ENCODE results near the gene CFAP126.
"Not testable (repeated sequence)": the region's sequence is repeated elsewhere in the genome, so short reads cannot be mapped to it uniquely, and the experiment has no call there.

CFAP126 gene, protein sequence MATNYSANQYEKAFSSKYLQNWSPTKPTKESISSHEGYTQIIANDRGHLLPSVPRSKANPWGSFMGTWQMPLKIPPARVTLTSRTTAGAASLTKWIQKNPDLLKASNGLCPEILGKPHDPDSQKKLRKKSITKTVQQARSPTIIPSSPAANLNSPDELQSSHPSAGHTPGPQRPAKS

DNA sequence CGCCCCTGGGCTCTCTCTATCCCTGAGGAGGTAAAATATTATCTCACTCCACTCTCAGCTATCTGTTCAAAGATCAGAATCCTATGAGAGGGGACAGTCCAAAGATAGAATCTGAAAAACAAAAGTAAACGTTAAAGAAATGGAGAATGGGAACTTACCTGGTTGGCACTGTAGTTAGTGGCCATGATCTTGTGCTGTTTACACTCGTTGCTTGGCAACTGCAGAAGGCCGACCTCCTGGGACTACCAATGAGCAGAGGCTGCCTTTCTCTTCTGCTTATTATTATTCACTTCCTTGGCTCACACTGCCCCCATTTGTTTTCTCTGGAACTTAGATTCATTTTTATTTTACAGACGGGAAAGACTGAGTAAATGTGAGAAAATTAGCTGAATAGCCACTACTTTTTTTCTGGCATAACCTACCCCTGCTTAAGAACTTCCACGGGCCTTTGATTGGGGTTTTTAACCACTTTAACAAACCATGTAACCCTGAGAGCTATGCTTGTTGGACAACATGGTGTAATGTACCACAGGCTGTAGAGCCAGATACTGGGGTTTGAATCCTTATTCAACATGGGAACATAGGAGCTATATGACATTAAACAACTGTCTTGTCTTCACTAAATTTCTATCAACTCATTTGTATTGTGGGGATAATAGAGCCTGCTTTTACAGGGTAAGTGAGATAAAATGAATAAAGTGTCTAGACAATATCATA, at the start of gene CFAP126:
CFAP126 (minus strand) TSS at position 193 of the 717 bp plus-strand sequence; CDS start at position 185, 8 bp downstream.
- peak in 1 of 2 experiments; percentile 2 for DNase-seq (ENCODE audit: low read depth in 2 of 2)

DNA sequence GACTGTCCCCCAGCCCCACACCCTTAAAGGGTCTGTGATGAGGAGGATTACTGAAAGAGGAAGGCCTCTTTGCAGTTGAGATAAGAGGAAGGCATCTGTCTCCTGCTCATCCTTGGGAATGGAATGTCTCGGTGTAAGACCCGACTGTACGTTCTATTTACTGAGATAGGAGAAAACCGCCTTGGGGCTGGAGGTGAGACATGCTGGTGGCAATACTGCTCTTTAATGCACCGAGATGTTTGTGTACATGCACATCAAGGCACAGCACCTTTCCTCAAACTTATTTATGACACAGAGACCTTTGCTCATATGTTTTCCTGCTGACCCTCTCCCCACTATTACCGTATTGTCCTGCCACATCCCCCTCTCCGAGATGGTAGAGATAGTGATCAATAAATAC, 45.4 kb upstream of the CFAP126 start:
- DNase-seq (ENCODE audit: low read depth in 2 of 2): not testable (repeated sequence)

DNA sequence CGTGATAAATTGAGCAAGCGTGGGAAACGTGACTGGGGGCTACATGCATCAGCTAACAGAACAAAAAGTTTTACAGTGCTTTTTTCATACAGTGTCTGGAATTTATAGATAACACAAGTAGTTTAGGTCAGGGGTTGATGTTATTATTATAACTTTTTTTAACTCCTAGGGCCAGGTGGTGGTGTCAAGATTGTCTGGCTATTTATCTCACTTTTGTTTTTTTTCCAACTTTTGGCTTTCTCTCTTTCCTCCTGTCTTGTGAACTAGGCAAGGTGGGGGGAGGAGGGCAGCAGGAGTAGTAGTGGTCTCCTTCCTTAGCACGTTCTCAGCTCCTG, 42.9 kb upstream of the CFAP126 start:
- DNase-seq (ENCODE audit: low read depth in 2 of 2): not testable (repeated sequence)

DNA sequence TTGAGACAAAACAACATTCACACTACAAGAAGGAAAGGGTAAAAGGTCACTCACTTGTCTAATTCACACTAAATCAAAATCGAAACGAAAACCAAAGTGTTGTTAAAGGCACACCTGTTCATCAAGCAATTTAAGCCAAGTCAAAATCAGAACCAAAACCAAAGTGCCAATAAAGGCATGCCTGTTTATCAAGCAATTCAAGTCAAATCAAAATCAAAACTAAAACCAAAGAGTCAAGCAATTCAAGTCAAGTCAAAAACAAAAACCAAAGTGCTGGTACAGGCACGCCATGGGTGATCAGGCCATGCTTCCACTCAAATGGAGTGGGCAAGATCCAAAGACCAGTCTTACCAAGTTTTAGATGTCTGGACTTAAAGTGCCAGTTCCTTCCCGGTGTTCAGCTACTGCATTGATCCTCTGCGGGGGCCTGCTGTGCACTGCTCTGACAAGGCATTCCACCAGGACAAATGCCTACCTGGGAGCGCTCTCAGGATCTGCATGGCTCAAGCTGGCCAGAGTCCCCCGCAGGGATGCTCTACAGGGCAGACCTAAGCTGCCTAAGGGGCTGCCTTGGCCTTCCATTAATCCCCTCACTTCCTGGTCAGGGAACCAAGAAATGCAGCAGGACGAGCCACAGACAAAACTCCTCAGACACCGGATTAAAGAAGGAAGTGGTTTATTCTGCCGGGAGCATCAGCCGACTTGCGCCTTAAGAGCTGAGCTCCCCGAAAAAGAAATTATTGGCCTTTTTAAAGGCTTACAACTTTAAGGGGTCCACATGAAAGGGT, 42.4 kb upstream of the CFAP126 start:
- DNase-seq (ENCODE audit: low read depth in 2 of 2): not testable (repeated sequence)

DNA sequence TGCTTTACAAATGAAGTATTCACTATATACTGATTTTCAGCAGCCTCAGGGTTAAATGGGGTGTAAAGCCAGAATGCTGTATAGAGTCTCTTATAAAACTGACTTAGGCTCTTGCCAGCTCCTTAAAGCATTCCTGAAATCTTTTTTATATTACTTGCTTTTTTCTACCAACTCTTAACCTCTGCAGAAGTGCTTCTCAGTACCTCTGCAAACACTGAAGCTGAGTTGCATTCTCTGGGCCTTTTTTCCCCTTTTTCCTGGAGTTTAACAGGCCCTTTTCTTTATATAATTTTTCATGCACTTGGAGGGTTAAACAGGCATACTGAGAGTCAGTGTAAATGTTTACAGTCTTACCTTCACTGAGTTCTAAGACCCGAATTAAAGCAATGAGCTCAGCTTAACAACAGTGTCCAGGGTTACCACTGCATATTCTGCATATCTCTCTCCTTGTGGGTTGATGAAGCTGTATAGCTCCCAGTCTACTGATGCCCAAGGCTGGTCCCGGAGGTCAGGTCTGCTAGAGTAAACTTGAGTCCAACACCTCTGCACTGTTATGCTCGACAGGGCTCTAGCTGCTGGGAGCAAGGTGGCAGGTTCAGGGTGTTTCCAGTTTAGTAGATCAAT, 40.9 kb upstream of the CFAP126 start:
- no peak for DNase-seq (ENCODE audit: low read depth in 2 of 2)

DNA sequence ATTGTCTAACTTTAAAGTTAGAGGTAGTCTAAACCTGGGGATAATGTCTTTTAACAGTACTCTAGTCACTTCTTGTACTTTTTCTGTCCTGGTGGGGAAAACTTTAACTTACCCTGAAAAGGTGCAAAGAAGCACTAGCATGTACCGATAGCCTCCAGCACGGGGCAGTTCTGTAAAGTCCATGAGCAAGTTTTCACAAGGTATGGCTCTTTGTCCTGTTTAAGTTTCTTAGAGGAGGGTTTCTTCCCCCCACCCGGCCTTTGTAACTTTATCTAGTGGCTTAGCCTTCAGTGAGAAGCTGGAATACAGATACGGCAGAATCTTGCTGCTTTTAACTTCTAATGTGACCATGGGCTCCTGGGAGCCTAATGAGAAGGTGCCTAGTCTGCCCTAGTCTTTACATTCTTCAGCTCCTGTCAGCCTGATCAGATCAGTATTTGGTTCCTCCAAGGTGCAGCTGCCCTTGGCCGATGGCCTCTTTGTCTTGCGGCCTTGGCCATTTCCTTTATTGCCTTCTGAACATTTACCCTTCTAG, 39.8 kb upstream of the CFAP126 start:
- DNase-seq (ENCODE audit: low read depth in 2 of 2): no peak

DNA sequence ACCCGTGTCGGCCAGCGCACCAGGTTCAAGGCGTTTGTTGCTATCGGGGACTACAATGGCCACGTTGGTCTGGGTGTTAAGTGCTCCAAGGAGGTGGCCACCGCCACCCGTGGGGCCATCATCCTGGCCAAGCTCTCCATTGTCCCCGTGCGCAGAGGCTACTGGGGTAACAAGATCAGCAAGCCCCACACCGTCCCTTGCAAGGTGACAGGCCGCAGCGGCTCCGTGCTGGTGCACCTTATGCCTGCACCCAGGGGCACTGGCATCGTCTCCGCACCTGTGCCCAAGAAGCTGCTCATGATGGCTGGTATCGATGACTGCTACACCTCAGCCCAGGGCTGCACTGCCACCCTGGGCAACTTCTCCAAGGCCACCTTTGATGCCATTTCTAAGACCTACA, 38.9 kb upstream of the CFAP126 start:
- DNase-seq (ENCODE audit: low read depth in 2 of 2): not testable (repeated sequence)

DNA sequence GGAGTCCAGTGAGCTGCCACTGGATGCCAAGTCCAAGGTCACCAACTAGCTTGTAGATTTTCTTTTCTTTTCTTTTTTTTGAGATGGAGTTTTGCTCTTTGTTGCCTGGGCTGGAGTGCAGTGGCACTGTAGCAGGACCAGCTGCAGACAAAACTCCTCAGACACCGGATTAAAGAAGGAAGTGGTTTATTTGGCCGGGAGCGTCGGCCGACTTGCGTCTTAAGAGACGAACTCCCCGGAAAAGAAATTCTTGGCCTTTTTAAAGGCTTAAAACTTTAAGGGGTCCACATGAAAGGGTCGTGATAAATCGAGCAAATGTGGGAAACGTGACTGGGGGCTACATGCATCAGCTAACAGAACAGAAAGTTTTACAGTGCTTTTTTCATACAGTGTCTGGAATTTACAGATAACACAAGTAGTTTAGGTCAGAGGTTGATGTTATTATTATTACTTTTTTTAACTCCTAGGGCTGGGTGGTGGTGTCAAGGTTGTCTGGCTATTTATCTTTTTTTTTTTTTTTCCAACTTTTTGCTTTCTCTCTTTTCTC, 36.4 kb upstream of the CFAP126 start:
- DNase-seq (ENCODE audit: low read depth in 2 of 2): no peak

DNA sequence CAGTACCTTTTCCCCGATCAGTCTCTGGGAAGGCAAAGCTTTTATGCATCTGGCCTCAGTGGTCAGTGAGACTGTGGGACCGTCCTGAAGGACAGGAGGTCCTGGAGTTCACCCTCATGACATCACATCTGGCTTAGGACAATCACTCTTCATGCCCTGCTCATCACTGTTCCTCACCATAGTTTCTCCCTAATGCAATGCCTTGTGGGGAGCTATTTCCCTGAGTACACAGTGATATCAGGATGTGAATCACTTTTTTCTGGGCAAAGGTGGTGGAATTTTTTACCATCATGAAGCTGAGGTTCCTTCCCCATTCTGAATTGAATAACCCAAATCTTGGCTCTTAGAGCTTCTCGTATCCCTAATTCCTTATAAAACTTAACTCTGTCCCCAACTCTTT, 34.8 kb upstream of the CFAP126 start:
- no peak for DNase-seq (ENCODE audit: low read depth in 2 of 2)

DNA sequence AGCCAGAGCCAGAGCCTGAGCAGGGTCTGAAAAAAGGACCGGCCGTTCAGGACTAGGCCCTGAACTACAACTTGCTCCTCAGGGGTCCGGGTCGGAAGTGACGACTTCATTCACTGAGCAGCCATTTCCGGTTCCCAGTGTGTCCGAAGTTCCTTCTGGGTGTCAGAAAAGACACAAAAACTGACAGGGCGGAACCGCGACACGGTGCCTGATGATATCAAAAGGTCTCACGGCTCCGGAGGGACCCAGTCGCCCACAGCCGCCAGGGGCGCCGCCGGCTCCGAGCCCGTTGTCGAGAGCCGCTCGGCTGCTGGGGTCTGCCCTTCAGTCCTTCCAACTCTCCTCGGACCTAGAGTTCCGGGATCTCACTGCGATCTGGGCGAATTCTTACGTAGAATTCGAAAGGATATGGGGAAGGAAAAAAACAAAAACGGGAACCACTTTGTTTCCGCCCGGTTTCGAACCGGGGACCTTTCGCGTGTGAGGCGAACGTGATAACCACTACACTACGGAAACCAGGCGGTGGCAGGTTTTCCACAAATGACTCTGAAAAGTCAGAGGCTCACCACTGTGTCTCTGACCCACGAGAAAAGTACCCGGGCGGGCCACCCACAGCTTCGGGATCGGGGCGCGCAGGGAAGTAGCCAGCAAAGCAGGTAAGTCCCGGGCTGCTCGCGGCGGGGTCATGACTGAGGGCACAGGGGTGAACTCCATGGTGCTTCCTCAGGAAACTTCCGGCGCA, 31.8 kb upstream of the CFAP126 start:
- peak; percentile 83 for DNase-seq (ENCODE audit: low read depth in 2 of 2)

DNA sequence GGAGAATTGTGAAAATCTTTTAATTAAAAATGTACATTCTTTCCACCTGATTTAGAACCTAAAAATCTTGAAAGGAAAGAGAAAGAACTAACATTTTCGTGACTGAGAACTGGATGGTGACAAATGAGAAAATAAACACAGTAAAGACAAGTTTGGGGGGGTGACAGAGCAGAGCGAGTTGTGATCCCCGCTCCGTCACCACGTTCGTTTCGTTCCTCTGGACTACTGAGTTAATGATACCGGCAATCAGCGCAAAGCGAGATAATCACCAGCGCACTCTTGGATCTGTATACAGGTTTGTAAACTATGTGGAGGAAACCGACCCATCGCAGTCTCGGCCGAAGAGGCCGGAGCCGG, 31.2 kb upstream of the CFAP126 start:
- DNase-seq (ENCODE audit: low read depth in 2 of 2): no peak

DNA sequence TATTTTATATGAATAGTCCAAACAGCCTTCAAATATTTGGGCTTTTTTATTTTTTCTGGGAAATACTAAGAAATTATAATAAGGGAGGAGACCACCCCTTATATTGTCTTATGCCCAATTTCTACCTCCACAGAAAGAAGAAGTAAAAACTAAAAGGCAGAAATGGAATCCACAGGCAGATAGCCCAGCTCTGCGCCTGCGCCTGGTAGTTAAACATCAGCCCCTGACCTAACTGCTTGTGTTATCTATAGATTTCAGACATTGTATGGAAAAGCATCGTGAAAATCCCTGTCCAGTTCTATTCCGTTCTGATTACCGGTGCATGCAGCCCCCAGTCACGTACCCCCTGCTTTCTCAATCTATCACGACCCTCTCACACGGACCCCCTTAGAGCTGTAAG, 29.4 kb upstream of the CFAP126 start:
- DNase-seq (ENCODE audit: low read depth in 2 of 2): not testable (repeated sequence)

DNA sequence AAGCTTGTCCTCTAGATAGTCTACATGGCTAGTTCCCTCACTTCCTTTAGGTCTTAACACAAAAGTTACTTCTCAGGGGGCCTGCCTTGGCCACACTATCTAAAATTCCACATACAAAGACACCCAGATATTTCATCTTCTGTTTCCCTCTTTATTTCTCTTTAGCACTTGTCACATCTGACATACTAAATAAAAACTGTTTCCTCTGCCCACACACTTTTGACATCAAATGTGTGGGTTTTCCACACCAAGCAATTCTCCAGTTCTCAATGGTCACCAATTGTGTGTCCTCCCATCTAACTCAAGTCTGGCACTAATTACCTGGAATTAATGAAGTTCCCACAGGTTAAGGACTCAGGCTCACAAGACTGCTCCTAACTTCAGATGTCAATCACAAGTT, 25.5 kb upstream of the CFAP126 start:
- DNase-seq (ENCODE audit: low read depth in 2 of 2): no peak

DNA sequence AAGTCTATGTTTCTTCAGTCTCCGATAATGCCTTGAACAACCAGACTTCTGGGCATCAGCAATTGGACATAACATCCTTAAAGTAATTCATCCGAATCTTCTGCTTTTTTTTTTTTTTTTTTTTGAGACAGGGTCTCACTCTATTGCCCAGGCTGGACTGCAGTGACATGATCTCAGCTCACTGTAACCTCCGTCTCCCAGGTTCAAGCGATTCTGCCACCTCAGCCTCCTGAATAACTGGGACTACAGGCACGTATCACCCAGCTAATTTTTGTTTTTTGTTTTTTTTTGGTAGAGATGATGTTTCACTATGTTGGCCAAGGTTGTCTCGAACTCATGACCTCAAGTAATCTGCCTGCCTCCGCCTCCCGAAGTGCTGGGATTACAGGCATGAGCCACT, 23.9 kb upstream of the CFAP126 start:
- no peak for DNase-seq (ENCODE audit: low read depth in 2 of 2)

DNA sequence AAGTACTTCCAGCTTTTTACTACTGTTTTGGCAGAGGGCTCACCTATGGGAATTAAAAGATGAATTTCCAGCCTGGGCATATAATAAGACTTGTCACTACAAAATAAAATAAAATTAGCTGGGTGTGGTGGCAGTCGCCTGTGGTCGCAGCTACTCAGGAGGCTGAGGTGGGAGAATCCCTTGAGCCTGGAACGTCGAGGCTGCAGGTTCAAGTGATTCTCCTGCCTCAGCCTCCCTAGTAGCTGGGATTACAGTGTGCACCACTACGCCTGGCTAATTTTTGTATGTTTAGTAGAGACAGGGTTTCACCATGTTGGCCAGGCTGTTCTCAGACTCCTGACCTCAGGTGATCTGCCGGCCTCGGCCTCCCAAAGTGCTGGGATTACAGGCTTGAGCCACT, 23.5 kb upstream of the CFAP126 start:
- not testable (repeated sequence) for DNase-seq (ENCODE audit: low read depth in 2 of 2)

DNA sequence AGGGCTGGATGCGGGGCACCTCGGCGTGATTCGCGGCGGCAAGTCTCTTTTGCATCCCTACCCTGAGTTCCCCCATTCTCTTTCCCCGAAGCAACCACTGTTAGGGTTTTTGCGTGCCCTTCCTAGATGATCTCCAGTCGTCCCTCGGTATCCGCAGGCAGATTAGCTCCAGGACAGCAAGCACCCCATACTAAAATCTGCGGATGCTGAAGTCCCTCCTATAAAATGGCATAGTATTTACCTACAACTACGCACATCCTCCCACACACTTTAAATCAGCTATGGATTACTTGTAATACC, 22.8 kb upstream of the CFAP126 start:
- DNase-seq (ENCODE audit: low read depth in 2 of 2): peak in 1 of 2 experiments; percentile 4

DNA sequence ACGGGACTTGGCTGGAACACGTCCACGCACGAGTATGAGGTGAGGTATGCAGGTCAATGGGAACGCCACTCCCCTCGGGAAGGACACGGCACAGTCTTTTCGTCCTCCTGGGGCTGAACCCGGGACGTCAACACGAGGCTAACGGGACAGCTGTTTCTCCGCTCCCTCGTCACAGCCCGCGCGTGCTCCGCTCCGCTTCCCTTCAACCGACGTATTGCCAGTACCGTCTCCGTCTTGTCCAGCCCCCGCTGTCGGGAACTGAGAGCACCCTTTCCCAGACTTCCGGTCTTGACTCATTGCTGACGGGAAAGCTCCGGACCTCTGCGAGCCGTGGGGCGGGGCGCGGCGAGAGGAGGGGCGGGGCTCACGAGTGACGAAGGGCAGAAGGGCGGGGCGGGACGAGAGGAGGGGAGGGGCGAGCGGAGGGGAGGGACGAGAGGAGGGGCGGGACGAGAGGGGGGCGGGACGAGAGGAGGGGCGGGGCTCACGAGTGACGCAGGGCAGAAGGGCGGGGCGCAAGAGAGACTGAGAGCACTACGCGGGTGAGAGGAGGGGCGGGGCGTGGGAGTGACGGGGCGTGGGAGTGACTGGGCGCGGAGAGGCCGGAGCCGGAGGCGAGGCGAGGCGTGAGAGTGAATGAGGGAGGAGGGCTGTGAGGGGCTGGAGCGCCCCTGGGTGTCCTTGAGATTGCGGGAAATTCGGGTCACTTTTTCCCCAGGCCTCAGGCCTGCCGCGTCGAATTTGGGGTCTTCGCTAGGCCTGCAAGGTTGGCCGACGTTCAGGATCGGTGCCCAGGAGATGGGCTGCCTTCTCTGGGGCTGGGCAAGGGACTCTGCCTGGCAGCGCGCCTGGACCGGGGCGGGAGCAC, 22.2 kb upstream of the CFAP126 start:
- DNase-seq (ENCODE audit: low read depth in 2 of 2): peak; percentile 96 to 97

DNA sequence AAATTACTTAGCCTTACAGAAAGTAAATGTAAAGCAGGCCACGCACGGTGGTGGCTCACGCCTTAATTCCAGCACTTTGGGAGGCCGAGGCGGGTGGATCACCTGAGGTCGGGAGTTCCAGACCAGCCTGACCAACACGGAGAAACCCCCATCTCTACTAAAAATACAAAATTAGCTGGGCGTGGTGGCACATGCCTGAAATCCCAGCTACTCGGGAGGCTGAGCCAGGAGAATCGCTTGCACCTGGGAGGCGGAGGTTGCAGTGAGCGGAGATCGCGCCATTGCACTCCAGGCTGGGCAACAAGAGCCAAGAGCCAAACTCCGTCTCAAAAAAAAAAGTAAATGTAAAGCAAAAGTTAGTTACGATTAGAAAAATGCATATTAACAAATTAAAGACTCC, 21.5 kb upstream of the CFAP126 start:
- not testable (repeated sequence) for DNase-seq (ENCODE audit: low read depth in 2 of 2)

DNA sequence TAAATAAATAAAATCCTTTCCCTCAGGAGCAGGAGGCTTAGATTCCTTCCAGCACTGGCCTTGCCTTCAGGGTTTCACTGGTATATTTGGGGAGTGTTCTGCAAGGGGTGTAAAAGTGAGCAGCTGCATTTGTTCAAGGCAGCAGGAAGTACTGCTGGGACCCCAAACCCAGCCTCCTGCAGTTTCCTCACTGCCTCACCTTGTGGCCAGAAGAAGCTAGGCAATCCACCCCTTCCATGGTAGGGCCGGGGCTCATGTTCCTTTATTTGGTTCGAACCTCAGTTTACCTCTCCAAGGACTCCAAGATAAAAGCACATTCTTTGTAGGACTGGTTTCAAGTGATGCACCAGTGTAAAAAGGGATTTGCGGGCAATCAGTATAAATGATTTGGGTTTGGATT, 21.0 kb upstream of the CFAP126 start:
- DNase-seq (ENCODE audit: low read depth in 2 of 2): no peak

DNA sequence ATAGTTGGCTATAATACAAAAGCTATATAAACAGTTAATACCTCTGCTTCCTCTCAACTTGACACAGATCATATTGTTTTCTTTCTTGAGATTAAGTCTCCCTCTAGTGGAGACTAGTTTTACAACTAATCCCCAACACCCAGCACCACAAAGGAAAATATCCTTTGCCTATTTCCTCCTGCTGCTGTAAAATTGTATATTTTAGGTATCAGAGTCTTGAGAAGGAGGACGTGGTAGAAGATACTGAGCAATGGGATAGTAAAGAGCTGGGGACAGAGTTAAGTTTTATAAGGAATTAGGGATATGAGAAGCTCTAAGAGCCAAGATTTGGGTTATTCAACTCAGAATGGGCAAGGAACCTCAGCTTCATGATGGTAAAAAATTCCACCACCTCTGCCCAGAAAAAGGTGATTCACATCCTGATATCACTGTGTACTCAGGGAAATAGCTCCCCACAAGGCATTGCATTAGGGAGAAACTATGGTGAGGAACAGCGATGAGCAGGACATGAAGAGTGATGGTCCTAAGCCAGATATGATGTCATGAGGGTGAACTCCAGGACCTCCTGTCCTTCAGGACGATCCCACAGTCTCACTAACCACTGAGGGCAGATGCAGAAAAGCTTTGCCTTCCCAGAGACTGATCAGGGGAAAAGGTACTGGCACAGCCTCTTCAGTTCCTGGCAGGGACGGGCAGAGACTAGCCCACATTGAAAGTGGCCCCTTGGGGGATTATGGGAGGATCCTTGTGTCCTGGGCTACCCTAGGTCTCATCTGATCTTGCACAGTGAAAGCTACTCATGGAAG, 14.7 kb upstream of the CFAP126 start:
- DNase-seq (ENCODE audit: low read depth in 2 of 2): peak in 1 of 2 experiments; percentile 26

All from fibroblast of skin of left biceps (primary cell).